NK-92 (cell line): ENCODE results near the gene TMEM47.

Experiments
- DNase-seq: peaks from one replicate; lab custom pipeline; 2025; ENCODE audit not compliant: unreplicated experiment; lab: John Stamatoyannopoulos, UW

TMEM47 gene

GRCh38 chrX:34656842-34657725 lies at the start of gene TMEM47:
TSS of gene TMEM47 (minus strand) at chrX:34657285. CDS start at chrX:34657029, 256 bp downstream.
- no peak for DNase-seq

DNA sequence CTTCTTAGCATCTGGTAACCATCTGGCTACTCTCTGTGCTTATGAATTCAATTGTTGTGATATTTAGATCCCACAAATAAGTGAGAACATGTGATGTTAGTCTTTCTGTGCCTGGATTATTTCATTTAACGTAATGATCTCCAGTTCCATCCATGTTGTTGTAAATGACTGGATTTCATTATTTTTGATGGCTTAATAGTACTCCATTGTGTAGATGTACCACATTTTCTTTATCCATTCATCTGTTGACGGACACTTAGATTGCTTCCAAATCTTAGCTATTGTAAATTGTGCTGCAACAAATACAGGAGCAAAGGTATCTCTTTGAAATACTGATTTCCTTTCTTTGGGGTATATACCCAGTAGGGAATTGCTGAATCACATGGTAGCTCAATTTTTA lies 30.0 kb upstream of the TMEM47 start:
- no peak for DNase-seq

GRCh38 chrX:34659575-34659974 lies 2.5 kb upstream of the TMEM47 start:
- no peak for DNase-seq

DNA sequence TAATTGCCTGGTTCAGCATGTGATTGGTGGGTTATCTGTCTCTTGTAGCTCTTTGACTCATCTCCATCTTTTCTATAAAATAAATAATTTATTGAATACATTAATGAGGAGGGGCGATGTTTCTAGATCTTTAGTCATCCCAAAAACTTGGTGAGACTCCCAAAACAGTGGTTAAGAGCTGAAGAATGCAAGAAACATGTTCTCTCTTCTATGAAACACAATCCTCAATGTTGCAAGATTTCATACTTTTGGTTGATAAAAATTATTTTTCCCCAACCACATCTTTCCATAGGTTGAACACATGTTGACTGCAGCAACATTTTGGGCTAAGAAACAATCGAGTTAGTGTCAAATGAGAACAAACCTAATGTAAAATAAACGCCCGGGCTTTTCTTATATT lies 1.2 kb upstream of the TMEM47 start:
- no peak for DNase-seq

DNA sequence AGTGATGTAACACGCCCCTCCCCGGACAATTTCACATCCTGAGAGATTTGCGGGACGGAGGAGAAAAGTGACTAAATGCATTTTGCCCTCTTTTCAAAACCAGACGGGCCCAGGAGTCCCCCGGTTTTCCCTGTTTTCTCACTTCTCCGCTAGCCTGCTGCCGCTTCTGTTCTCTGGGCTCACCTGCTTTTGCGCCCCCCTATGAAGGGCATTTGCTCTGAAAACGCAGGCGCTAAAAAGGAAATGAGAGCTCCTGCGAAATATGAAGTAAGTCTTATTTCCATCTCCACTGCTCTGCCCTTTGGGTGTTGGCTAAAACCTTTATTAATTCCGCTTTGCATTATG lies 613 bp upstream of the TMEM47 start:
- no peak for DNase-seq

DNA sequence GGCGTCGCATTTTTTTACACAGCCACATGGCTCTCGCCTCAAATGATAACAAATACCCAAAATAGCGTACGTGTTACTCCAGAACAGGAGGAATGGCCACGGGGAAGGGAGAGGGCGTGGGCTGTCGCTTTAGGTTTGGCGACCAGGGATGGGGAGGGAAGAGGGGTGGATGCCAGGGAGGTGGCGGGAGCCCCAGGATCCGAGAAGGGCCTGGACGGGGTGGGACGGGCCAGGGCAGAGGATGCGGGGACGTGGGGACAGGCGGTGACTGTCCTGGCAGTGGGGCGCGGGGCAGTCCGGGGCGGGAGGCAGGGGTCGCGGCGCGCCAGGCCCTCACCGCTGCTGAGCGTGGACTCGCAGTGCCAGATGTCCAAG lies 631 bp downstream of the TMEM47 start:
- no peak for DNase-seq

DNA sequence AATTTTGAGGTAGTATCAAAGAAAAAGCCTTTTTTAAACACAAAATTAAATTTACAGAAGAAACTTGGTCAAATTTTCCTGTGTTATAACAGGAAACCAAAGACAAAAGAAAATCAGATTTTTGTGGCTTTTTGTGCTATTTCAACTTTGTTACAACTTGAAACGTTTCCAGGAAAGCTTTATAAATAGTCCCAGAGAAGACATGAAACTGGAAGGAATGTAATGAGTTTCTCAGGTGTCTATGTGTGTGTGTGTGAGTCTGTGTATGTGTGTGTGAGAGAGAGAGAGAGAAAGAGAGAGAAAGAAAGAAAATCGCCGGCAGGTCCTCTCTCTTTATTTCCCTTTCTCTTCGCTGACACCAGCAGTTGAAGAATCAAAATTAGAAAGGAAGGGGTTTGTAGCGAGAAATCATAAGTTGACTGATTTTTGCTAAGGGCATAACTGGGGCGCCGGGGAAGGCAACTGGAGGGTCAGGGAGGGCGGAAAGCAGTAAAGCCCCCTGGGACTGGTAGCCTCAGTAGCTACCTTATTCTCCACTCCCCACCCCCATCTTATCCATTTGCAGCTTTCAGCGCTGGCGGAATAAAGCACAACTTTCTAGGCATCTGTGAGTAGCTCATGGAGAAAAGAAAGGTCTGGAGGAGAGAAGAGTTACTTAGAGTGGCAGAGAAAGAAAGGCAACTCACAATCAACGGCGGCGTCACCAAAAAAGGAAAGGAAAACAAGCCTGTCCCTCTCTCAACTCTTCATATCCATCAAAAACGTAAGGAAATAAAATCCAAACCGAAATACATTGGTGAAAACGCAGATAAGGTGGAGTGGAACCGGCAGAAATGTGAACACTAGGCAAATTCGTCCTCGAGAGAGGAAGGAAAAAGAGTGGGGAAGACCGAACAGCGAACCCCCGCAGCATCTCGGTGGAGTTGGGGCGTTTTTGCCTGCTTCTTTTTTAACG lies 1.3 kb downstream of the TMEM47 start:
- no peak for DNase-seq

- DNase-seq: no peak
These were observed 2.2 kb downstream of the TMEM47 start for GRCh38 chrX:34654696-34655490.

DNA sequence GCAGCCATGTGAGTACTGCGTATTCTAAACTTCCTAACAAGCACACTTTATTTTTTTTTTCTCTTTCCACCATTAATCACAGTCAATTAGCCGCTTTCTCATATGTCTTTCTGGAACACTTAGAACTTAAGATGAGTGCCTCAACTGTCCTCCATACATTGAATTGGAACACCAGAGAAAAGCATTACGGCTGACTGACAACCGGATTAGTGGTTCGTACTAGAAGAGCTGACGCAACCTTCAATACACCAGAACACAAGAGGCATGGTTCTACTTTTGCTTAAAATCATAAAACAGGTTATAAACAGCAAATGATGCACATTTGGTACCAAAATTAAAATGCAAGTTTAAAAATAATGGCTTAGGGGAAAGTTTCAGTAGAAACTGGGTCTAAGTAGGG lies 3.3 kb downstream of the TMEM47 start:
- no peak for DNase-seq

DNA sequence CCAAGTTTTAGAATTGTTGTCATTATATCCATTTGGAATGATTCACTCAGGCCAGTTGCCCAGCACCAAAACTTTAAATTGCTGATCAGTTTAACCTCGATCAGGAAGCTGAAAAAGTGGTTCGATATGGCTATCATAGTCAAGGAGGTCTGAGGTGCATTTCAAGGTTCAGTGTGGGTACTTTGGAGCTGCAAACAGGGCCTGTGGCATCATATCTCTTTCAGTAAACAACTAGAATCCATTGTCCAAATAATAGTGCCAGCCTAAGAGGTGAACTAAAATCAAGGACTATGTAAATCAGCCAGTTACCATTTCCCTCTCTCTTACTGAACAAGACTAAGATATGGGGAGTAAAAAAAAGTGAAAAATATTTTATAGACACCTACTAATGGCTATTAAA lies 14.2 kb downstream of the TMEM47 start:
- no peak for DNase-seq

GRCh38 chrX:34638116-34638515 lies 19.0 kb downstream of the TMEM47 start:
- DNase-seq: no peak

- no peak for DNase-seq
These were observed 22.7 kb downstream of the TMEM47 start for GRCh38 chrX:34634349-34634748.

GRCh38 chrX:34632384-34632783 lies 24.7 kb downstream of the TMEM47 start:
- no peak for DNase-seq

DNA sequence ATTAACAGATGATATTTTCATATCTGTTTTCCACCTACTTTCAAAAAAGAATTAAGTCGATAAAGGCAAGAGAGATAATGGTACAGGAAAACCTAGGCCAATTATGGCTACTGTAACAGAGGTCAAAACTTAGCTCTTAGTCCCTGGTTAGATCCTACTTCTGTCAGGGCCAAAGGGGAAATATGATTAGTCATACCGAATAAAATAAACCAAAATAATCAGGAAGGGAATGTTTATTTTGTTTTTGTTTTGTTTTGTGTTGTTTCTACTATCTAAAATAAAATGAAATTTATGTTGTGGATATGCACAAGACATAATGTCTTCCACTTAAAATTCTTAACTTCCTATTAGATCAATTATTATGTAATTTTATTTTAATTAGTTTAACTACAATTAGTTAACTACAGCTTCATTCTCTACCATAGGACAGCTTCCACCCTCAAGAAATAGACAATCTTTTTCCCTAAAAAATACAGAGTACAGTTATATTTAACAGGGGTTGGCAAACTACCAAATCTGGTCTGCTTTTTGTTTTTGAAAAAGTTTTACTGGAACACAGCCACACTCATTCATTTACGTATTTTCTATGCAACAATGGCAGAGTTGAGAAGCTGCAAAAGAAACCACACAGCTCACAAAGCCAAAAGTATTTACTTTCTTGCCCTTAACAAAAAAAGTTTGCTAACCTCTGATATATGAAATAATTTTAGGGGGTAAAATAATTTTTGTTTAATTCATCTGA lies 25.4 kb downstream of the TMEM47 start:
- DNase-seq: no peak

DNA sequence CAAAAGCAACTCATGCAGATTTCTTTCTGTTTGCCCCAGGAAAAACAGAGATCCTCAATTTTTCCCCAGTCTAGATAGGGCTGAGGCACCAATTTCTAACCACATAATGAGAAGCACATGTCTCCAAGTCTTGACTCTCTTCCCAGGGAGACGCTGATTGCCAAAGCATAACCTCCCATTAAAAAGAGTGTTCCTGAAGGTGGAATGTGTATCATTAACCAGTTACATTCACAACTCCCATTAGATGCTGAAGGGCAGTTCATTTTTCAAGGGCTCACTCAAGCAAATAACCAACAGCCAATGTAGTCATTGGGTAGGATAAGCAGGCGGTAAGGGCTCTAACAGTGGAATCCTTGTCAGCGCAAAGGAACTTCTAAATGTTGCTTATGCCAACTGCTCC lies 27.5 kb downstream of the TMEM47 start:
- DNase-seq: no peak

DNA sequence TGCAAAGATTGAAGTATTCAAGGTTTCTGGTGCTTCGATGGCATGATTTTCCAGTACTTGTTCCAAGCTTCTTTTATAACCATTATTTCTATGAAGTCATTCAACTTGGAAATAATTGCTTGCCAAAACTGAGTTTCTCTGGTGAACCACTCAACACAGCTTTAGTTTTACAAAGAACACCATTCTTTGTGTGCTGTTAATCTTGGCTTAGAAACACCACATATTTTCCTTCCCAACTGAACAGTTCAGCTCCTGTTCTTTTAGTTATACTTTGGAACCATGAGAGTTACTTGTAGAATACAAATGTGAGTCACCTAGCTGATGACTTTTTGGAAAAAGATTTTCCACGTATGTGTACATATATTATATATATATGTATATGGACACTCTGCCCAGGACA lies 32.7 kb downstream of the TMEM47 start:
- no peak for DNase-seq

- DNase-seq: no peak
These were observed 37.2 kb downstream of the TMEM47 start for GRCh38 chrX:34619920-34620319.

DNA sequence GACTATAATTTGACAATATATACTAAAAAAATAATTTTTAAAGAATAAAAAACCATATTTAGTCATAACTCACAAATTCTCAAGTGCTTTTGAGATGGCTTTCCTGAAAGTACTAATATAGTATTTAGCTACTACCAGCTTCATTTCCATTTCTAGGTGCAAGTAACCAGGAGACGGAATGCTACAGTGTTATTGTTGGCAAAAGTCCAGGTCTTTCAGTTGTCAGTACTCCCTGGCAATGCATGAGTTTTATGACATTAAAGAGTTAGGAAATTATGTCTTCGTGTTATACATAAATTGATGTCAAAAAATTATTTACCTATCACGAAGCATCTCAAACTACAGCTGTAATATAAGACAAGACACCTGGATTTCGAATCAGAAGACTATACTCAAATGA lies 45.0 kb downstream of the TMEM47 start:
- no peak for DNase-seq

- no peak for DNase-seq
These were observed 58.7 kb downstream of the TMEM47 start for GRCh38 chrX:34598362-34598761.

DNA sequence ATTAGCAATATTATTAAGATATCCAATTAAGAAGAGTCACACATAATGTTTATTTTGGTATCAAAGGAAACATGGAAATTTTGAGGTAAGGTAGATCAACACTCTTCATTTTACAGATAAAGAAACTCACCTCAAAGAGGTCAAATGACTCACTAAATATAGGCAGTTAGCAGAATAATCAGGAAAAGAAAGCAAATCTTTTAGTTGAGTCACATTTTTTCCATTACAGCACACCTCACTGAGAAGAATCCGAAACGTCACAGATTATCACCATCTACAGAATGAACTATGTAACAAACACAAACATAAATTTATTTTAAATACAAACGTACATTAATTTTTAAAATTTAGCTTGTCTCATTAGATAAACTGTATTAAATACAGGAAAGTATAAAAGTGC lies 70.1 kb downstream of the TMEM47 start:
- no peak for DNase-seq
